GM12891 (cell line): ENCODE results near the gene RASGRP3.

Experiments used
- POLR2A ChIP-seq: IDR thresholded peaks from 2 replicates; pipeline ENCODE4 v1.6.1; 2011; ENCODE audit warnings: low read depth, low read length, control low read depth
- POLR2AphosphoS5 ChIP-seq: IDR thresholded peaks from 2 replicates; pipeline ENCODE4 v1.6.1; 2011; ENCODE audit warnings: low read depth, low read length, control low read depth
- POU2F2 ChIP-seq: IDR thresholded peaks from 2 replicates; pipeline ENCODE4 v1.6.1; 2011; ENCODE audit warnings: low read depth, mild to moderate bottlenecking, control low read depth, low read length, moderate library complexity
- SPI1 ChIP-seq: IDR thresholded peaks from 2 replicates; pipeline ENCODE4 v1.6.1; 2011; ENCODE audit warnings: low read depth, low read length, control low read depth
- TAF1 ChIP-seq: IDR thresholded peaks from 2 replicates; pipeline ENCODE4 v1.6.1; 2011; ENCODE audit warnings: low read depth, low read length, control low read depth

DNA sequence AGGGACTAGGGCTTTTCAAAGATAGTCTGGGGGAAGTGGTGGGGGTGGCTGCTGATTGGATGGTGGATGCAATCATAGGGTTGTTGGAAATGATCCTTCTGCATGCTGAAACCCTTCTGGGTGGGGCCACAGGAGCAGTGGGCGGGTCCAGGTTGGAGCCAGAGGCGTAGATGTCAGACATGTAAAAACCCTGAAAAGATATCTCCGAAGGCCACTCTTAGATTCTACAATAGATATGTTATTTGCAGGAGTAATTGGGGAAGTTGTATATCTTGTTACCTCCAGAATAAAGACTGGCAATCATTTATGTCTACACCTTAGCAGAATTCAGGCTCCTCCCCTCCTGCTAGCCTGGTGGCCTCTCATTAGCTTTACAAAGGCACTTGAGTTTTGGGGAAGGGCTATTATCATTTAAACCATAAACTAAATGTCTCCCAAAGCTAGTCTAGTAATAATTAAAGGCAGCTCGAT is 130.8 kb downstream of the RASGRP3 start:
- no peak for TF ChIP-seq POLR2A
- TF ChIP-seq POLR2AphosphoS5 = no peak
- no peak for TF ChIP-seq SPI1
- TF ChIP-seq TAF1 = no peak
- TF ChIP-seq POU2F2 = no peak
